HG03025 (cell line): ENCODE measurements around the gene RTL10.

Experiments used
- ATAC-seq: cut with Tn5 transposase; IDR thresholded peaks from one replicate; pipeline ENCODE4 v1.9.1; 2021; ENCODE audit warnings: mild to moderate bottlenecking, moderate library complexity; ENCODE audit not compliant: unreplicated experiment, low FRiP score

Gene RTL10

GRCh38 chr22:19854778-19855503 is at the start of gene RTL10, which contains the start of gene GNB1L:
Gene RTL10, minus strand, starts transcription at chr22:19854874. Its CDS starts 2,613 bp downstream, at chr22:19852261.
Gene GNB1L, minus strand, starts transcription at chr22:19854874. Its CDS starts 33,519 bp downstream, at chr22:19821355.
- peak; percentile 80 for ATAC-seq

DNA sequence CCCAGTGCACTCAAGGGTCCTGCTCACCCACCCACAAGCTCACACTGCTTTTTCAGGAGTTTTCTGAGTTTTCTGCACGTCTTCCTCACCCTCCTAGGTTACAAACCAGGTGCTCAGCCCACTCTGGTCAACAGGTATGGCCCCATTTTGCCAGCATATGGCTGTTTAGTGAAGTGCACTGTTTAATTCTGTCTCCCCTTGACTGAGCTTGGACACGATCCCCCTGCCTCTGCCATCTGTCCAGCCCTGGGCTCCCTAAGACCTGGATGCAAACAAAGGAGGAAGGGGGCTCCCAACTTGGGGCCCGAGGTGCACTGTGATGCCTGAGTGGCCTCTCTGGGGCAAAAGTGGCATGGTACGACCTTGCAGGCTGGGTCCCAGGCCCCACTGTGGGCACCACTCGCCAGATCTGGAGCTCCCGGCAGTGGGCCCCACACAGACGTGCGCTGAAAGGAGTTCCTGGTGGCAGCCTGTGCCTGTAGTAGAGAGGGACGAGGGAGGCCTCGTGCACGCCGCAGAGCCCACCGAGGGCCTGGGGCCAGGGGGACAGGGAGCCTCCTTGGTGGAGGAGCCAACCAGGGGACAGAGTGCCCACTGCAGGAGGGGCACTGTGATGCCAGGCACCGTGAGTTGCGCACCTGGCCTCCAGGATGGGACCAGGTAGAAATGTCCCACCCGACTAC is 49.6 kb upstream of the RTL10 start:
- ATAC-seq = no peak

DNA sequence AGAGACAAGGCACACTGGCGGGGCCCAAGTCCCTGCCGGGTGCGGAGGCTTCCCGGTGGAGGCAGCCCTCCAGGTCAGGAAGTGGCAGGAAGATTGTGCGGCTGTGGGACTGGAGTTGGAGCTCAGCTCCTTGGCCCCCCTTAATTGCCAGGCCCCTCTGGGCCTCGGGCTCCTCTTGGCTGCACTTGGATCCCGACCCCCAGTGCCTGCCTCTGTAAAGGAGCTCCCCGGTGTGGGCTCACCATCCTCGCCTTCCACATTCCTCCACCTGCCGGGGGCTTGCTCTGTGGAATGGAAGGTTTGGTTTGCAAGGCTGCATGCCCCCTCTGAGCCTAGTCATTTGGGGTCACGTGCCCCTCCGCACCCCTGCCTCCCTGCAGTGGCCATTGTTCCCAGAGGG is 48.8 kb upstream of the RTL10 start:
- ATAC-seq = no peak

- no peak for ATAC-seq
Measured at GRCh38 chr22:19903031-19903430, 48.4 kb upstream of the RTL10 start.

DNA sequence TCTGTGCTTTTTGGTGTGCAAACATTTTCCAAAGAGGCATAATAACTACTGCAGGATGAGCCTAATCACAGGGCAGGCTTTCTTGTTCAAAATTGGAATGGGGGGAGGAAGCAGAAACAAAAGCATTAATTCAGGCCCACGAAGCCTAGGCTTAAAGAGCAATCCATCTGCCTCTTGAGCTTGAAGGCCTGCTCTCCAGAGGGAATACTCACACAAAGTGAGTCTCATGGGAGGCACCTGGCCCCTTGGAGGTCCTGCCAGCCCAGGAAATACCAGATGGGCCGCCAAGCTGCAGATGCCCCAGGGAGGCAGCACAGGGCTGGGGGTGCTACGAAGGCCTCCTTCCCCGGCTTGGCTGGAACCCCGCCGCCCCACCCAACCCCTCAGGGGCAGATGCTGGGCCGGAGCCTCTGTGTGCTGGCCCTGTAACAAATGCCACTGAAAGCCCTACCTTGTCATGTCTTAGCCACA is 47.6 kb upstream of the RTL10 start:
- ATAC-seq = no peak

DNA sequence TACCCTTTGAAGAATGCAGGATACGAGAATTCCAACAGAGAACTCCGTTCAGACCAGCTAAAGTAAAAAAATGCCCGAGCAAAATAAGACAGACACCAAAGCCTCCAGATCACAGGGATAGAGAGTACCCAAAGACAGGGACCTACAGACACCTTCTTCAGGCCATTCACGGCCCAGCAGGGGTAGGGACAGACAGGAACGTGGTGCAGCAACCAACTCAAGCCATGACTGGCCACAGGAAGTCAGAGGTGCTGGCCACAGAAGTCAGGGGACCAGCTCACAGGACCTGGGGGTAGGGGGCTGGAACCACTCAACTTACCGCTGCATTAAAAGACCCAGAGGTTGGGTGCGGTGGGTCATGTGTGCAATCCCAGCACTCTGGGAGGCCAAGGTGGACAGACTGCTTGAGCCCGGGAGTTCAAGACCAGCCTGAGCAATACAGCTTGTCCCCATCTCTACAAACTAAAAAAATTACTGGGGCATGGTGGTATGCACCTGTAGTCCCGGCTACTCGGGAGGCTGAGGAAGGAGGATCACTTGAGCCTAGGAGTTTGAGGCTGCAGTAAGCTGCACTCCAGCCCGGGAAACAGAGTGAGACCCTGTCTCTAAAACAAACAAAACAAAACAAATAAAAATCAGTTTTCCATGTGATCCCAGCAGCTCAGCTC is 47.0 kb upstream of the RTL10 start:
- ATAC-seq = no peak

DNA sequence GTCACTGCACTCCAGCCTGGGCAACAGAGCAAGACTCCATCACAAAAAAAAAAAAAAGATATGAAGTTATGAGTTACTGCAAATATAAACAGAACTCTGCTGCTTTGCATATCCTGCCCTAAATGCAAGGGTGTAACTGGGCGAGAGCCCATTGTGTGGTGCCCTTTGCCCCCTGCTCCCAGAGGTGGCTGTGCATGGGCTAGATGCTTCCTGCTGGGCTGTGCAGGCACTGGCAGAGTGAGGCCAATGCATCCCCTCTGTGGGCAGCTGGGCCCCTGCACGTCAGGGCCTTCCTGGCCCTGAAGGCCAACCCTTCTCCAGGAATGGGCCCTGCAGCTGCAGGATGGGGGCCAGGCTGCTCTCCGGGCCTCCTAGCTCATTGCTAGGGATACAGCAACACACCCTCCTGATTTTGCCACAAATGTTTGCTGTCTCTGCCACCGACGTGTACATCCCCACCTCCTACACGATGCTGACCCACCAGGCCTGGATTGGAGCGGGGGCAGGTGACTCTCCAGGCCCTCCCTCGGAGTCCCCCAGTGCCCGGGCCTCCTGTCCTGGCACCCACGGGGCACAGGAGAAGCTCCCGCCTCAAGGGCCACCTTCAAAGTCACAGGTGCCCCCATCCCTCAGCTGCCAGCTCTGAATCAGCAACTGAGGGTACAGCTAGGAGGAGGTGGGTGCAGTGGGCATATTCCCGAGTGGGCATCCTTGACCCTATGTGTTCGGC is 46.2 kb upstream of the RTL10 start:
- no peak for ATAC-seq

GRCh38 chr22:19898831-19899567 is 44.3 kb upstream of the RTL10 start:
- no peak for ATAC-seq

- ATAC-seq = no peak
Measured at GRCh38 chr22:19898145-19898544, 43.5 kb upstream of the RTL10 start.

- ATAC-seq = no peak
Measured at GRCh38 chr22:19897726-19898125, 43.1 kb upstream of the RTL10 start.

DNA sequence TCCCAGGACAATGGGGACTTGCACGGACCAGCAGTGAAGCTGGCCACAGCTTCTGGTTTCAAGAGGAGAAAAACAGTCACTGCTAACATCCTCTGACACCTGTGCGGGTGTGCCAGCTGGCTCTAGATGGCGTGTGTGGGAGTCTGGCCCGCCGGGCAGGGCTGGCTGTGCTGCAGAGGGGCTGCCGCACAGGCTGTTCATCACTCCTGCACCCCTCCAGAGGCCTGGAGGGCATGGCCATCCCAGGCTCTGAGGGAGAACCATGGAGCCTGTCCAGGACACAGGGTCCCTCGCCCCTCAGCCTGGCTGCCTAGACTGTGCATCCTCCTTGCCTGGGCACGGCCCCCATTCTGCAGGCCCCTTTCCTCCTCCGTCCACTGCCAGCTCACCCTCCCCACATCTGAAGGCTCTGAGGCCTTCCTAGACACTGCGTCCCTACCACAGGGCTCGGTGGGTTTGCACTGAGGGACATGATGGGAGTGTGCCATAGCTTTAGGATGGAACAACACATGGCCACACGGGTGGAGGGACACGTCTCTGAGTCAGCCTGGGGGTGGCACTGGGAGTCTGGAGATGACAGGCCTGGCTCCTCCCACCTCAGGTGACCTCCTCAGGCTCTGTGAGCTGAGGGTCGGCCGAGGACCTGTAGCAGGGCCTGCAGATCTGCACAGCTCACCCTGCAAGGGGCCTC is 42.1 kb upstream of the RTL10 start:
- ATAC-seq = no peak

DNA sequence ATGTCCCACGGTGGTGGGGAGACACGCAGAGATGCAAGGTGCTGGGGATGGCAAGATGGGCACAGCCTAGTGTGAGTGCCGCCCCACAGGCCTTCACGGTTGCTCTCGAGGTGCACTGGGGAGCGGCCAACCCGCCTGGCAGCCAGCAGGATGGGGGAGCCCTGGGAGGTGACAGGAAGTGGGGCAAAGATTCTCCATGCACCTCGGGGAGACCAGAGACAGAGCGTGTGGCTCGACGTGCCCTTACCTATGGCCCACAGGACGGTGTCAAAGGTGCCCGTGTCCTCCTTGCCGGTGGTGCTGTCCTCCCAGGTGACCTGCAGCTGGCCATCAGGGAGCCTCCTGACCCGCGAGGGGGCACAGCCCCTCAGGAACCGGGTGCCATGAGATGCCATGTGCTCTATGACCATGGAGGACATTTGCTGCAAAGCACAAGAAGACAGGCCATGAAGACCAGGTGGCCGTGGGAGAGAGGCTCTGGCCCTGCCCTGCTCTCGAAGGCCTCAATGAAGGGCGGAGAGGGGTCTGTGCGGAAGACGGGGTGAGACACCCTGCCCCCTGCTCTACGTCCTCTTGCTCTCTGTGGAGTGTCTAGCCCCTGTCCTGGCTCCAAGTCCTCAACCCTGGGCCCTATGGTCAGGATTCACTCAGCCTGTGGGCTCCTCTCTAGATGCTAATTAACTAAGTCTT is 40.6 kb upstream of the RTL10 start:
- no peak for ATAC-seq

- no peak for ATAC-seq
Measured at GRCh38 chr22:19893363-19893762, 38.7 kb upstream of the RTL10 start.

- no peak for ATAC-seq
Measured at GRCh38 chr22:19892925-19893324, 38.3 kb upstream of the RTL10 start.

DNA sequence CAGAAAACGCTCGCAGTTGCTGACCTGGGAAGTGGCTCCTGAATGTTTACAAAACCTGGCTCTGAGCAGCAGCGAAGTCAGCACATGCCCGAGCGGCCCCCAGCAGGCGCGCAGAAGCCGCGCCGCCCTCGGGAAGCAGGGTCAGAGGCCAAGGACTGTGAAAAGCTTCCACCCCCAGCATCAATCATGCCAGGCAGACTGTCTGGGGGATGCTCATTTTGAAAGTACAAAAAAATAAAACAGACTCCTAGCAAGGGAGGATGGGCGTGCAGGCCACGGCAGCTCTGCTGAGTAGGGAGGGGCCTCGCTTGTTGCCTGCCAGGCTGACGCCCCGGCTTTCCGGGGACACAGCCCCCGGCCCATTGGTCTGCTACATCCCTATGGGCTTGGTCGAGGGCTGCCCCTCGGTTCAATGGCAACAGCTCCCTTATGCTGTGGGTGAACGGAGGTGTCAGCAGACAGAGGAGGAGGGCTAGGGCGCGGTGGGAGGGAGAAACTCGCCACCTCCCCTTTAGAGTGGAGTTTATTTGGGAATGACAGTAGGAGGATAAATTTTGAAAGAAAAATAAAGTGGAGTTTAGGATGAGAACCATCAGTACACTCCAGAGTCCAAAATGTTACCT is 37.7 kb upstream of the RTL10 start:
- ATAC-seq = no peak

DNA sequence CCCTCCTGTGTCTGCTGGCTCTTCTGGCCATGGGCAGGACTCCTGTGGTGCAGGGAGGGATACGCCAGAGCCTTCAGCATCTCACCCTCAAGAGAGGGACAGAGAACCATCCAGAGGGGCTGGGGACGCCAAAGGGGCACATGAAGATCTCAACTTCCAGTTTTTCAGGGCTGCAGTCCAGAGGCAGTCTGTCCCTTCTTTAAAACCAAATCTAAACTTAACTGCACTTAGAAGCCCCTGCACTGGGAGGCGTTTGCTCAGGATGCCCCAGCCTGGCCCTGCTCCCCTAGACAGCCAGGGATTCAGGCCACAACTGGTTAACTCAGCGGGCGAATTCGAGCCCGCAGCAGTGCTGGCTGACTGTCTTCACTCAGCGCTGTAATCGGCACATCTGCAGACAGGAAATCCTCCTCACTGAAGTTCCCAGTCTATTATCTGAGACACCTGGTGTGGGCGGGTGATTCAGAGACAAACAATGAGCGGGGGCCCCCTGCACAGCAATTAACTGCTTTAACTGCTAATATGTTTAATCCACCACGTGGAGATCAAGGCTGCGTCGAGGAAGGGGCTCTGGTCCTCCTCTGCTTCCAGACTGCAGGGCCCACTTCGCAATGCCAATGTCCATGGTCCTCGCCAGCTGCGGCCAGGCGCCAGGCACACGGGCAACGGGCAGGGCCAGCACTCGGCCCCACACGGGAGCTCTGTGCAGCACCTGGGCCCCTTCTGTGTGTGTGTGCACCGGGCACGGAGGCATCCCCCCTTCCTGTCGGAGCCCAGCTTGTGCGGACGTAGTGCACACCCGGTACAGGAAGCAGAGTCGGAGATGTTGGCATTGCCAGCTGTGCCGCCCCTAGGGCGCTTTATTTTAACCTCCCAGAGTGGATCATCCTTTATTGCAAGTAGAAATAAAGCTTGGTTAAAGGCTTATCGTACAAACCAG is 36.9 kb upstream of the RTL10 start:
- ATAC-seq = no peak
